Activated CD4-positive, alpha-beta memory T cell treated with anti-CD3 and anti-CD28 coated beads for 36 hours (primary cell): Measurements from ENCODE around the gene RNU6-9. TPM values are rescaled to one million over a fixed set of nuclear protein-coding genes. Genes with fewer than 3 reads are reported as not detected.
A peak's percentile ranks its signal among the peaks of the same experiment; 100 is the strongest.
"Not testable (repeated sequence)": the region's sequence is repeated elsewhere in the genome, so short reads cannot be mapped to it uniquely, and the experiment has no call there.

Experiments
- CTCF ChIA-PET: fragments of 350-600 bp; sonication (Branson Sonifier 250); formaldehyde crosslinking; loops from one replicate; lab custom pipeline; 2021; ENCODE audit warnings: antibody characterized with exemption, inconsistent platforms; lab: Charles Lee
- POLR2A ChIA-PET: fragments of 350-600 bp; sonication (Branson Sonifier 250); formaldehyde crosslinking; loops from one replicate; lab custom pipeline; 2021; ENCODE audit warnings: antibody characterized with exemption; lab: Charles Lee
- DNase-seq: peaks from one replicate; pipeline ENCODE4 v3.0.0-alpha.2; 2020
- H3K27ac Mint-ChIP-seq: one replicate; pipeline ENCODE4 v1.8.0; 2021; ENCODE audit warnings: mixed read lengths
- H3K27me3 Mint-ChIP-seq: one replicate; pipeline ENCODE4 v1.8.0; 2021; ENCODE audit warnings: mixed read lengths
- H3K36me3 Mint-ChIP-seq: one replicate; pipeline ENCODE4 v1.8.0; 2021; ENCODE audit warnings: mixed read lengths
- H3K4me1 Mint-ChIP-seq: one replicate; pipeline ENCODE4 v1.8.0; 2021; ENCODE audit warnings: low read depth, mixed read lengths
- H3K4me3 Mint-ChIP-seq: one replicate; pipeline ENCODE4 v1.8.0; 2021; ENCODE audit warnings: mild to moderate bottlenecking, mixed read lengths
- H3K9me3 Mint-ChIP-seq: one replicate; pipeline ENCODE4 v1.8.0; 2021; ENCODE audit warnings: mixed read lengths
- intact Hi-C: fragments of 100-400 bp; cut with micrococcal nuclease; formaldehyde crosslinking; loops from one replicate; pipeline ENCODE4 v1.15.1; 2023
- total RNA-seq, 2 experiments: library from RNA; stranded (reverse); gene quantifications; one replicate each; pipeline ENCODE4 v1.2.3, GENCODE V29; 2021

The RNU6-9 gene
- total RNA-seq, 2 experiments from 2014 or later, result not detected

DNA sequence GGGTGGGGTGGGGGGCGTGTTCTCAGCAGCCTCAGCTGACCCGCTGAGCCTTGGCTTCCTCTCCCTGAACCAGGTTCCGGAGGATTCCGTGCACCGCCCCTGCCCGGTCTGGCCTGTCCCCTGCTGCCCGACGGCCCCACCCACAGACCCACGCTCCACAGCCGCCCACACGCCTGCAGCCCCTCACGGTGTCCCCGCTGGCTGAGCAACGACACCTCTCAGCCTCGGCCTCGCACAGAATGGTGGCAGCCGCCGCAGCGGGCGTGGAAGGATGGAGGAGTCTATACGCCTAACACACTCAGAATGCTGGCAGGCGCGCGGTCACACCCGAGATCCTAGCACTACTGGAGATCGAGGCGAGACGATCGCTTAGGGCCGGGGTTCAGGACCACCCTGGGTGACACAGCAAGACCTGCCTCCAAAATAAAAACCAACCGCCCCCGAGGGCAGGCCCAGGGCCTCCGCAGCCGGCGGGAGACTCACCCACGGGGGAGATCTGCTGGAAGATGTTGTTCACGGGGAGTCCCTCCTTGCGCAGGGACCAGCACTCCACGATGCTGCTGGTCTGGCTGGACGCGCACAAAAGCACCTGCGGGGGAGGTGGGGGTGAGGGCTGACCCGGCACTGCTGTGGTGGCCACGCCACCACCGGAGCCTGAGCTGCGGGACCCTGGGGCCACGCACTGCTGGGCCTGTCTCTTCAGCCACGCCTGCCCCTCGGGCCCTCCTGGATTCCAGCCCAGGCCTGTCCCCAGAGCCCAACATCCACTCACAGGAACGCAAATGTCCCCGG, 8.7 kb upstream of the RNU6-9 start:
- no peak for DNase-seq
- H3K27me3 Mint-ChIP-seq, result no peaks in the 10 kb centered on the region
- H3K36me3 Mint-ChIP-seq, result peaks cover 12% of the 10 kb centered on the region
- no peaks in the 10 kb centered on the region for H3K9me3 Mint-ChIP-seq
- H3K27ac Mint-ChIP-seq, result no peak overlapping the region
- POLR2A ChIA-PET, result no interaction called here
- CTCF ChIA-PET, result no interaction called here
- H3K4me3 Mint-ChIP-seq, result no peak overlapping the region
- no peaks in the 10 kb centered on the region for H3K4me1 Mint-ChIP-seq
- intact Hi-C loops, result no loop called here

DNA sequence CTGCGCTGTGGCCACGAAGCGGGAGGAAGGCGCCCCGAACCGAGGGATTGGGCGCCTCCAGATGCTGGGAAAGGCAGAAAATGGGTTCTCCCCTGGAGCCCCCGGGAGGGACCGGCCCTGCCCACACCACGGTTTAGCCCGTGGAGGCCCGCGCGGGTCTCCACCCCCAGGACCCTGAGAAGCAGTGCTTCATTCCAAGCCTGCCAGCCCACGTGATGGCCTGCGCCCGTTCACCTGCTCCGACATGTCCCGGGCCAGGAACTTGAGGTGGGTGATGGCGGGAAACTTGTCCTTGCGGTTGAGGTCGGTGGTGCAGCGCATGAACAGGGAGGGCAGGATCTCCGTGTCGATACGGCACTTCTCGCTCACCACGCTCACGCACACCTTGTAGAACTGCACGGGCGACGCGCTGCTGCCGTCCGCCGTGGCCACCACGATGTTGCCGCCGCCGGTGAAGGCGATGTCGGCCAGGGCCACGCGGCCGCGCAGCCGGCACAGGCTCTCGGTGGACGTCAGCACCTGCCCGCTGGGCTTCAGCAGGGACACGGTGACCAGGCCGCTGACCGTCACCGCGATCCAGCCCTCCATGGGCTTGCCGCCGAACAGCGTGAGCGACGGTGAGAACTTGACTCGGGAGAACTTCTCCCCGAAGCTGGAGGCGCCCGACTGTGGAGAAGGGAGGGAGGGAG, 7.6 kb upstream of the RNU6-9 start:
- Mint-ChIP-seq H3K27ac (no peak overlapping the region), H3K9me3 (no peaks in the 10 kb centered on the region), H3K27me3 (no peaks in the 10 kb centered on the region), H3K36me3 (peaks cover 12% of the 10 kb centered on the region), H3K4me3 (no peak overlapping the region), H3K4me1 (no peaks in the 10 kb centered on the region)
- POLR2A ChIA-PET, result no interaction called here
- no peak for DNase-seq
- intact Hi-C loops, result no loop called here
- CTCF ChIA-PET, result no interaction called here

DNA sequence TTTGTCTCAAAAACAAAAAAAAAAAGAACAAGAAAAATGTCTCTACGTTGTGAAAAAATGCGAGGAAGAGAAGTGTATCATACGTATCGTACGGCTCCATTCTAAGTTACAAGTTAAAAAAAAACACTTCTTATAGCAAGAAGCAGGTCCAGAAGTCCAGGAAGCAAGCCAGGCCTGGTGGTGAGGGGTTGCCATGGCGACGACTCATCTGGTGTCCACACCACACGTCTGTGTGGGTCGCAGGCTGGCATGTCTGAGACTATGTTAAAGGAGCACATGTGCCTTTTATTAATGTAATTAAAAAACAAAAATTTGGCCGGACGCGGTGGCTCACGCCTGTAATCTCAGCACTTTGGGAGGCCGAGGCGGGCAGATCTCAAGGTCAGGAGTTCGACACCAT, 6.2 kb upstream of the RNU6-9 start:
- no peaks in the 10 kb centered on the region for H3K9me3 Mint-ChIP-seq
- H3K27me3 Mint-ChIP-seq, result no peaks in the 10 kb centered on the region
- ChIA-PET CTCF (no interaction called here), POLR2A (interaction anchor here (0.7 kb wide), 1 partner anchor 100 kb away, joined by 3 read pairs; no protein-coding TSS in a partner anchor)
- intact Hi-C loops, result no loop called here
- peaks cover 3% of the 10 kb centered on the region for H3K4me1 Mint-ChIP-seq
- H3K4me3 Mint-ChIP-seq, result no peak overlapping the region
- peaks cover 10% of the 10 kb centered on the region for H3K36me3 Mint-ChIP-seq
- H3K27ac Mint-ChIP-seq, result no peak overlapping the region
- no peak for DNase-seq

DNA sequence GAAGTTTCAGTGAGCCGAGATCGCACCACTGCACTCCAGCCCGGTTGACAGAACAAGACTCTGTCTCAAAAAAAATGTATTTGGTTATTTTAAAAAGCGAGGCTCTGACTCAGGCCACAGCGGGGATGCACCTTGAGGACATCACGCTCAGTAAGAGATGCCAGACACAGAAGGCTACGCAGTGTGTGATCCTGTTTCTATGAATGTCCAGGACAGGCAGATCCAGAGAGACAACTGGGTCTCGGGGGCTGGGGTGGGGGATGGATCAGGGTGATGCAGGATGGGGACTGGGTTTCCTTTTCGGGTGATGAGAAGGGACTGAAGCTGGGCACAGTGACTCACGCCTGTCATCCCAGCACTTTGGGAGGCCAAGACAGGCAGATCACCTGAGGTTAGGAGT, 5.7 kb upstream of the RNU6-9 start:
- Mint-ChIP-seq H3K4me3 (no peak overlapping the region), H3K36me3 (peaks cover 10% of the 10 kb centered on the region), H3K4me1 (peaks cover 3% of the 10 kb centered on the region), H3K27ac (no peak overlapping the region), H3K9me3 (no peaks in the 10 kb centered on the region), H3K27me3 (no peaks in the 10 kb centered on the region)
- intact Hi-C loops, result no loop called here
- DNase-seq, result no peak
- ChIA-PET POLR2A (interaction anchor here (0.7 kb wide), 1 partner anchor 100 kb away, joined by 3 read pairs; no protein-coding TSS in a partner anchor), CTCF (no interaction called here)

DNA sequence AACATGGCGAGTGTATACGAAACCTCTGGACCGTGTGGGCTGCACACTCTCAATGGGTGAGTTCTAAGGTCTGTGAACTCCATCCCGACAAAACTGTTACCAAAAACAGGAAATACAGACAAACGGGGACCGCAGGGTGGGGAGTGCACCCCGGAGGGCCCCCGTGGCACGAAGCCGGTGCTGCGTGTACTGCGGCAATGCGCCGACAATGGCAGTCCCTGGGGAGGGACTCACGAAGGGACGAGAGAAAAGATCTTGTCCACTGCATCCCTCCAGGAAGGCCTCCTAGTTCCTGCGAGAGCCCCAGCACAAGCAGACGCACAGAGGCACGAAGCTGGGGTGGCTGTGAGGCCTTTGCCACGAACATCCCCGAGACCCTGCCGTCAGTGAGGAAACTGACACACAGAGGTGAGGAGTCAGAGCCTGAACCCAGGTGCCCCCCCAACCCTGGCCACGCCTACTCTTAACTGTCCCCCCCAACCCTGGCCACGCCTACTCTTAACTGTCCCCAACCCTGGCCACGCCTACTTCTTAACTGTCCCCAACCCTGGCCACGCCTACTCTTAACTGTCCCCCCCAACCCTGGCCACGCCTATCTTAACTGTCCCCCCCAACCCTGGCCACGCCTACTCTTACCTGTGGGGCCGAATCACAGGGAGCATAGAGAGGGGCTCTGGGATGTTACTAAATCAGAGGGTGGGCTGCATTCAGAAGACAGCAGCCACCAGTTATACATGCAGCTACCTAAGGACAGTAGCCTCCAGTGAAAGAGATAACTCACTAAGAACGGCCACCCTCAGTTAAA, 4.5 kb upstream of the RNU6-9 start:
- ChIA-PET POLR2A (no interaction called here), CTCF (interaction anchor here (0.9 kb wide), 1 partner anchor 25 kb away, joined by 3 read pairs; no protein-coding TSS in a partner anchor)
- Mint-ChIP-seq H3K27me3 (peaks cover 3% of the 10 kb centered on the region), H3K36me3 (peaks cover 14% of the 10 kb centered on the region), H3K27ac (no peak overlapping the region), H3K9me3 (no peaks in the 10 kb centered on the region), H3K4me1 (peaks cover 11% of the 10 kb centered on the region), H3K4me3 (no peak overlapping the region)
- no peak for DNase-seq
- intact Hi-C loops, result no loop called here

DNA sequence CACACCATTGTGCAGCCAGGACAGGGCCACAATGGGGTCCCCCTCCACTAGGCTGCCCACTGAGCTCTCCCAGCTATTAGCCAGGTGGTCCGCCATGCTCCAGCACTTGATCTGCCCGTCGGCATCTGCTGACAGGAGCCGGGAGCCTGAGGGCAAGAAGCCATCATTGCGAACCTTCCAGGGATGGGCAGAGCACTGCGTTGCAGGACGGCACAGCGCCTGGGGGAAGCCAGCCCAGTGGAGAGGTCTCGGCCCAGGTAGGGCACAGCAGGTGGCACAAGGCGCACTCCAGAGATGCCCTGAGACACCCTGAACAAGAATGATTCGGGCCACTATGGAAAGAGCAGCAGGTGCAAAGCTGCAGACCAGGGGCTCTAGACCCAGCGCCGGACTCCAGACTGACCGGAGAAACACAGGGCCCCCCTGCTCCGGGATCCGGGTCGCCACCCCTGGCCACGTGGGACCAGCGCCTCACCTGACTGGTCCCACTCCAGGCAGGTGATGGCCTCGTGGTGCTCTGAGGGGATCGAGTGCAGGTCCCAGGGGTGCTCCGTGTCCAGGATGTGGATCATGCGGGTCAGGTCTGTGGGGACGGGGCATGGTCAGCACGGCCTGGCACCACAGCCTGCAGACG, 3.5 kb upstream of the RNU6-9 start:
- POLR2A ChIA-PET, result no interaction called here
- H3K27me3 Mint-ChIP-seq, result peaks cover 3% of the 10 kb centered on the region

DNA sequence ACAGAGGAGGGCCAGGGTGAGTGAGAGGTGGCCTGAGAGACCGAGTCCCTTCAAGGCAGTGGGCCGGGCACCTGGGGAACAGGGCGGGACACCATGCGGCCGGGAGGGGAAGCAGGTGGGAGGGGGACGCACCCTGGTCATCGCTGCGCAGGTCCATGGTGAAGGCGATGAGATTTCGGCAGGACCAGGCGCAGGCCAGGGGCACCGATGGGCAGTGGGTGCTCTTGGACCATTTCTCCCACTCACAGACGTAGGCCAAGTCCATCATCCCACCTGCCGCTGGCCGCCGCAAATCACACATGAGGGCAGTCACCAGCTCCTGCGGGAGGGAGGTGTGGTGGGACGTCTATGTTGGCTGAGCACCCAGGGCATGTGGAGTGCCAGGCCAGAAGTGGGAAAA, 2.5 kb upstream of the RNU6-9 start:
- no peak for DNase-seq
- peaks cover 11% of the 10 kb centered on the region for H3K4me1 Mint-ChIP-seq
- intact Hi-C loops, result no loop called here
- H3K27ac Mint-ChIP-seq, result no peak overlapping the region
- ChIA-PET POLR2A (no interaction called here), CTCF (no interaction called here)
- peak overlapping the region; percentile 52 for H3K4me3 Mint-ChIP-seq
- peaks cover 3% of the 10 kb centered on the region for H3K27me3 Mint-ChIP-seq
- peaks cover 11% of the 10 kb centered on the region for H3K36me3 Mint-ChIP-seq
- H3K9me3 Mint-ChIP-seq, result no peaks in the 10 kb centered on the region

More for the DNA sequence above, 3.5 kb upstream of the RNU6-9 start:
- DNase-seq, result no peak
- Mint-ChIP-seq H3K36me3 (peaks cover 14% of the 10 kb centered on the region), H3K9me3 (no peaks in the 10 kb centered on the region), H3K4me1 (peaks cover 11% of the 10 kb centered on the region), H3K27ac (no peak overlapping the region), H3K4me3 (no peak overlapping the region)
- intact Hi-C loops, result no loop called here
- CTCF ChIA-PET, result interaction anchor here (0.9 kb wide), 1 partner anchor 26 kb away, joined by 3 read pairs; no protein-coding TSS in a partner anchor

DNA sequence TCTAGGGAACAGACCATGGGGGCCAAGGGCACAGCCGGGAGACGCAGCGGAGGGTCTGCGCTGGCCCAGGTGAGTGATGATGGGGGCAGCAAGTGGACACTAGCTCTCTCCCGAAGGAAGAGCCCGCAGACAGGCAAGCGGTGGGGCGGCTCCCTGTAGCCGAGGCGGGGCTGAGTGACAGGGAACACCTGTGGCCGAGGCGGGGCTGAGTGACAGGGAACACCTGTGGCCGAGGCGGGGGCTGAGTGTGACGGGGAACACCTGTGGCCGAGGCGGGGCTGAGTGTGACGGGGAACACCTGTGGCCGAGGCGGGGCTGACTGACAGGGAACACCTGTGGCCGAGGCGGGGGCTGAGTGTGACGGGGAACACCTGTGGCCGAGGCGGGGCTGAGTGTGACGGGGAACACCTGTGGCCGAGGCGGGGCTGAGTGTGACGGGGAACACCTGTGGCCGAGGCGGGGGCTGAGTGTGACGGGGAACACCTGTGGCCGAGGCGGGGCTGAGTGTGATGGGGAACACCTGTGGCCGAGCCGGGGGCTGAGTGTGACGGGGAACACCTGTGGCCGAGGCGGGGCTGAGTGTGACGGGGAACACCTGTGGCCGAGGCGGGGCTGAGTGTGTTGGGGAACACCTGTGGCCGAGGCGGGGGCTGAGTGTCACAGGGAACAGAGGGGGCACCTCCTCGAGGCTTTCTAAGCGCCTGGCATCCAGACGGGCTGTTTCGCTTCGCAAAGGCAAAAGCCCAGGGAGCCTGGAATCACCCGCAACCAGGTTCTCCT, 1.7 kb upstream of the RNU6-9 start:
- DNase-seq, H3K27me3 Mint-ChIP-seq, H3K9me3 Mint-ChIP-seq, CTCF ChIA-PET: not testable (repeated sequence)
- Mint-ChIP-seq H3K4me3 (peak overlapping the region; percentile 78), H3K4me1 (peaks cover 11% of the 10 kb centered on the region), H3K36me3 (peaks cover 13% of the 10 kb centered on the region), H3K27ac (peak overlapping the region; percentile 18)
- POLR2A ChIA-PET, result interaction anchor here (2.0 kb wide), 1 partner anchor 17 kb away, joined by 7 read pairs; no protein-coding TSS in a partner anchor
- intact Hi-C loops, result loop anchor here (2.0 kb wide), 1 partner anchor 19 kb away; no protein-coding TSS in a partner anchor

DNA sequence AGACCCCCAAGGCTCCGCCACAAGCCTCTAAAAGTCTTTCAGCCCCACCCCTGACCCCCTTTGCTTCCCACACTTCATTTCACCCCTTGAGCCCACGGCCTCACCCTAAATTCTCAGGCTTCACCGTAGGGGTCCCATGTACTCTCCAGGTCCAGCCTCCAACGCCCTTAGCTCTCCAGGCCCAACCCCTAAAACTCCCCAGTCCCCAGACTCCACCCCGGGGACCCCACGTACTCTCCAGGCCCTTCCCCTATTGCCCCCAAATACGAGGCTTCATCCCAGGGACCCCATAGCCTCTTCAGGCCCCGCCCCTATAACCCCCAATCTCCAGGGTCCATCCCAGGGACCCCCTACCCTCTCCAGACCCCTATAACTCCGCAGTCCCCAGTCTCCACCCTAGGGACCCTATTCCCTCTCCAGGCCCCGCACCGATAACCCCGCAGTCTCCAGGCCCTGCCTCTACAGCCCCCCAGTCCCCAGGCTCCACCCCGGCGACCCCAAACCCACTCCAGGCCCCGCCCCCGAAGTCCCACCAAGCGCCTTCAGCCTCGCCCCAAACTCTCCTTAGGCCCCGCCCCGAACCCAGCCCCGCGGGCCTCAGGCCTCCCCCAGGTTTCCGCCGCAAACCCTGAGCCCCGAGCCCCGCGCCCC, 916 bp upstream of the RNU6-9 start:
- peaks cover 3% of the 10 kb centered on the region for H3K27me3 Mint-ChIP-seq
- no peaks in the 10 kb centered on the region for H3K9me3 Mint-ChIP-seq
- intact Hi-C loops, result loop anchor here (2.0 kb wide), 1 partner anchor 20 kb away; no protein-coding TSS in a partner anchor
- ChIA-PET CTCF (interaction anchor here (1.0 to 1.2 kb wide), 4 partner anchors 29 to 92 kb away, joined by 4 to 5 read pairs (median 5); partner anchors contain the start of gene WDR18), POLR2A (interaction anchor here (0.9 to 2.0 kb wide), 3 partner anchors 10 to 21 kb away, joined by 3 to 7 read pairs (median 5); partner anchors contain the start of gene R3HDM4)
- peaks cover 19% of the 10 kb centered on the region for H3K36me3 Mint-ChIP-seq
- DNase-seq, result no peak
- peaks cover 11% of the 10 kb centered on the region for H3K4me1 Mint-ChIP-seq
- peak overlapping the region; percentile 78 for H3K4me3 Mint-ChIP-seq
- H3K27ac Mint-ChIP-seq, result peak overlapping the region; percentile 74

DNA sequence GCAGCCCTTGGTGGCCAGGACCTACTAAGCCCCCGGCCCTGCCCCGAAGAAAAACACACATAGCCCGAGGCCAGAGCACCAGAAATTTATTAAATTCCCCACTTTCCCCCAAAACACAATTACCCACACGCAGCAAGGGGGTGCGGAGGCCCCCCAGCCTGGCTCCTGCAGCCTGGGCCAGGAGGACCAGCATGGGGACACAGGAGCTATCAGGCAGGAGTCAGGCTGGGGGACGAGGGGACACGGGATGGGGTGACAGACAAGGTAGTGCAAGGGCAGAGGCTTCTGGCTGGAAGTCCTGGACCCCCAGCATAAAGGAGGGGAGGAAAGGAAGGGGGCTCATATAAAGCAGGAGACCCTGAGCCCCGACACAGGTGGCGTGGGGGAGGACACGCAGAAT, 3.1 kb downstream of the RNU6-9 start:
- intact Hi-C loops, result no loop called here
- no peak for DNase-seq
- no peaks in the 10 kb centered on the region for H3K9me3 Mint-ChIP-seq
- peaks cover 3% of the 10 kb centered on the region for H3K27me3 Mint-ChIP-seq
- CTCF ChIA-PET, result no interaction called here
- peaks cover 16% of the 10 kb centered on the region for H3K4me1 Mint-ChIP-seq
- peaks cover 16% of the 10 kb centered on the region for H3K36me3 Mint-ChIP-seq
- POLR2A ChIA-PET, result no interaction called here
- H3K27ac Mint-ChIP-seq, result no peak overlapping the region
- no peak overlapping the region for H3K4me3 Mint-ChIP-seq
